Mononuclear cell (primary cell): ENCODE data around the gene IRF2BP2. TPM values are rescaled to one million over a fixed set of nuclear protein-coding genes. Genes with fewer than 3 reads are reported as not detected.

Source experiments
- H3K27me3 ChIP-seq: 2 replicates; pipeline ENCODE4 v1.6.0; 2011; ENCODE audit warnings: low read length, control low read depth; ENCODE audit not compliant: insufficient read depth
- H3K4me1 ChIP-seq: 2 replicates; pipeline ENCODE4 v1.5.1; 2011; ENCODE audit warnings: mild to moderate bottlenecking, low read length, control low read depth; ENCODE audit not compliant: insufficient read depth
- H3K4me3 ChIP-seq: 2 replicates; pipeline ENCODE4 v1.5.1; 2011; ENCODE audit warnings: mild to moderate bottlenecking, low read length, moderate library complexity
- H3K9me3 ChIP-seq: 2 replicates; pipeline ENCODE4 v1.5.1; 2011; ENCODE audit warnings: low read depth, mild to moderate bottlenecking, control low read depth, low read length
- total RNA-seq: library from RNA; depleted of rRNA; stranded (reverse); fragments of >200 nt; gene quantifications from one replicate; pipeline ENCODE4 v1.2.3, GENCODE V29; 2012

Gene IRF2BP2
- total RNA-seq, 1 donor, result 465 TPM

DNA sequence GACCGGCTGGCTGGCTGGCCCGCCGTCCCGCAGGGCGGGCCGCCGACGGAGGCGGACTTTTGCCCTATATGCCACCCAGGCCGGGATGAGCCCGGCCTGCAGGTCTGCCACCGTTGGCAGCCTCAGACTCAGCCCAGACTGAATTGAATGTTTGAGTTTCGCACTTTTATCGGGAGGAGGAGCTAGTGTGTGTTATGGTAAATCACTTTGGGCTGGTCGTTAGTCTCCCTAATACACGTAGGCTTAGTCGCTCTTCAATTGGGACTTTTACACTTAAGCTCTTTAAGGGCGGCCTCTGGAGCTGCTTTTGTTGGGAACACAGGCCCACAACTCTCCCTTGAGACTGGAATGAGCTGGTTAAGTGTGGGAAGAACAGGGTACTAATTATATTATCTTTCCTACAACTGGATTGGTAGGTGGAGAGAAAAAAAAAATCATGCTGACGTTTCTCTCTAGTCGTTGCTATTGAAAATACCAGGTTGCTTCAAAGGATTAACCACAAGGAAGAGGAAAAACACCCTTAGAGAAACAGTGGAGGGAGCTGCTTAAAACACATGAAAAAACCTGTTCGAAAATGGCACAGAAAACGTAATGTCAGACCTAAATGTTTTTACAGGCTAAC, 1.4 kb upstream of the IRF2BP2 start:
- Histone ChIP-seq H3K4me1 (peaks cover 49% of the 10 kb centered on the region), H3K27me3 (no peaks in the 10 kb centered on the region), H3K9me3 (no peaks in the 10 kb centered on the region), H3K4me3 (peak overlapping the region; percentile 65)

DNA sequence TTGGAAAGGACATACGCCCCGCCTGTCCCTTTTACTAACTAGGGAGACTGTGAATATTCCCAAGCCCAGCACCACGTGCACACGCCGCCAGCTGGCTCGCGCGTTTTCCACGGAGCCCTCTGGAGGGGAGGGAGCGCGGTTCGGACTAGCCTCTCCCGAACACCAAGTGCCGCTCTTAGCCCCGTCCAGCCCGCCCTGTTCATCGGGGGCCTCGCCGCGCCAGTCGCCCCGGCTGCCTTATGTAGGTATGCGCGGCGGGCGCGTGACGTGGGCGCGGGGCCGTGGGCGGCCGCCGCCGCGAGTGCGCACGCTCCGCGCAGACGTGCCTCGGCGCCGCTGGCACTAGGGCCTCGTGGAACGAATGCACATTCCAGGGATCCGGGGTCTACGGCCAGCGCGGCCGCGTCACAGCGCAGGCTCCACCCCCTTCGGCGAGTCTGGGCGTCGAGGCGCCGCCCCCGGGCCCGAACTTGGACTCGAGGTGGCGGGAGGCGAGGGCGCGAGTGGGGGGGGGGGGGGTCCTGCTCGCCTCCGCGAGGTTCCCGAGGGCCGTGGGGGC, 767 bp upstream of the IRF2BP2 start:
- no peaks in the 10 kb centered on the region for H3K9me3 ChIP-seq
- H3K4me1 ChIP-seq, result peaks cover 53% of the 10 kb centered on the region
- H3K4me3 ChIP-seq, result peak overlapping the region; percentile 65
- no peaks in the 10 kb centered on the region for H3K27me3 ChIP-seq

GRCh38 chr1:234609691-234610042, 311 bp downstream of the IRF2BP2 start:
- no peaks in the 10 kb centered on the region for H3K9me3 ChIP-seq
- peak overlapping the region; percentile 65 for H3K4me3 ChIP-seq
- H3K27me3 ChIP-seq, result no peaks in the 10 kb centered on the region
- peaks cover 58% of the 10 kb centered on the region for H3K4me1 ChIP-seq

- Histone ChIP-seq H3K4me3 (peak overlapping the region; percentile 74), H3K27me3 (no peaks in the 10 kb centered on the region), H3K4me1 (peaks cover 58% of the 10 kb centered on the region), H3K9me3 (no peaks in the 10 kb centered on the region)
Observed at GRCh38 chr1:234608911-234609690, 877 bp downstream of the IRF2BP2 start.

DNA sequence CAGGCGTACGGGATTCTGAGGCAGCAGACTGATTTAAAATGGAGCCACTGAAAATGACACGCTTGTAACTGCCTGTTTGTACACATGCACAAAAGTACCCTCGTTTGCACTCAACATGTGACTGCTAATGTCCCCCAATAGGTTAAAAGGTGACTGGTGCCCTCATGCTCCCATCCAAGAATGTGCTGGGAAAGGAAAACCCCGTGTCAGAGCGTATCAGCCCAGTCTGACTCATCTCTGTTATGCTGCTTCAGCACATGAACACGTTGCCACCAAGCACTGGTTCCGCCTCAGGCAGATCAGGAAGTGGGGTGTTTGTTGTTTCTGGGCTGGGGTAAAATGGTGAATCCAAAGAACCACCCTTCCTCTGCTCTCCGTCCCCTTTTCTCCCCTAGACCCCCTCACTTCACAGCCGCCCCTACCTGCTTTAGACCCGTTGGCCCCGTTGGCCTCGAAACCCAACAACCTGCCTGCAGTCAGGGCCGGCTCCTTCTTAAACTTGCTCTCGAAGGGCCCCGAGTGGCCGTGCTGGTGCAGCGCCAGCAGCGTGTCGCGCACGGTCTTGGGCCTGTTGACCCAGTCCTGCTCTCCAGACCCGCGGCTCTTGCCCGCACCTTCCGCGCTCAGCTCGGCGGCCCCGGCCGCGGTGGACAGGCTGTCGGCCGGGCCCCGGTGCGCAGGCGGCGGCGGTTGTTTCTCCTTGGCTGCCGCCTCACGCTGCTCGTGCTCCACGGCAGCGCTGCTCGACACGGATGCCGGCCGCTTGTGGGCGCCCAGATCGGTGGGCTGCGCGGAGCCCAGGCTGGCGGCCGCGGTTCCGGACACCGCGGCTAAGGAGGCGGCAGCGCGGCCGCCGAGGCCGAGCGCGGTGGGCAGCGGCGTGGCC, 1.7 kb downstream of the IRF2BP2 start:
- Histone ChIP-seq H3K27me3 (no peaks in the 10 kb centered on the region), H3K9me3 (no peaks in the 10 kb centered on the region), H3K4me3 (peak overlapping the region; percentile 74), H3K4me1 (peaks cover 57% of the 10 kb centered on the region)

DNA sequence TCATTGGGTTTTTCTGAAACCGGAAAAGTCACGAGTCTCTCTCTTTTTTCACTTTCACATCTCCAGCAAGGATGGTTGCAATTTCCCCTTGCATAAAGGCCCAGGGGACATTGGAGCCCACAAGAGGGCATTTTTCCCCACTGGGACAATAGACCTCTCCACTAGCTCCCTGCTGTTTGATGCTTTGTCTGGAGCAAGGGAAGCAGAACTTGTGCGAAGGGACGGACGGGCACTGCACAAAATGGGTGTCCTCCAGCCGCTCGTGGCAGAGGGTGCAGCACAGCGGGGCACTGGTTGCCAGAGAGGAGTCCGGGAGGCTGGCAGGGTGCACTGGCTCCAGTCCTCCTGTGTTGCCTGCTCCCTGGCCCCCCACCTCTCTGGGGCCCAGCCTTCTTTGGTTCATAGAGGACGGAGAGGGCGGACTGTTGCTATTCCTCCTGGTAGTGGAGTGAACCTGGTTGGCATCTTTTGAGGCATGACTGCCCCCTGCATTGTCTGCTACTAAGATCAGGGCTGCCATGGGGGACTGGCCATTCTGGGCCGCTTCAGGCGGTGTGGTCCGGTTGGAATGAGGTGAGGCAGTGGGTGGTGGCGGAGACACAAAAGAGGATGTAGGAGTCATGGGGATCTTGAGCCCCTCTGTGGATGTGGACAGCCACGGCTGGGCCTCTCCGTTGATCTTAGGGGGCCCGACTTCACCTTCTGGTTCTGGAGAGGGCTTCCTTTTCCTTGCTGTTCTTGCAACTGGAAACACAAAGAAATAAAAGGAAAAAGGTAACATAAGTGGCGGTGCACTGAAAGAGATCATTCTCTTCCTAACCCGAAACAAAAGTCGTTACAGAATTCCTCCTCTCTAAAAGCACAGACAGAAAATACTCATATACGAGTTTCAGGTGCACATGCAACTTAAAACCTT, 2.6 kb downstream of the IRF2BP2 start:
- Histone ChIP-seq H3K27me3 (no peaks in the 10 kb centered on the region), H3K9me3 (no peaks in the 10 kb centered on the region), H3K4me1 (peaks cover 55% of the 10 kb centered on the region), H3K4me3 (peak overlapping the region; percentile 74)

DNA sequence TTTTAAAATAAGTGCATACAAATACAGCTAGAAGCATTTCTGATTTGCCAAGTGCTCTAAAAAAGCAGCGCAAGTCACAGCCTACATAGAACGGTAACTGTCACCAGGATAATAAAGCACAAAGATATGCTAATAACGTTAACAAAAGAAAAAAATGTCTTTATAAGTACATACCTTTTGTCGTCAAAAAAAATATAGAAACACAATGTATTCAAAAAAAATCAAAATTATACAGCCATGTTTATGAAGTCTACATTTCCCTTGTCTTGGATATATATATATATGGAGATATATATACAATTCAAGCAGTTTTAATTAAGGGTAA, 3.2 kb downstream of the IRF2BP2 start:
- Histone ChIP-seq H3K4me1 (peaks cover 54% of the 10 kb centered on the region), H3K4me3 (peak overlapping the region; percentile 74), H3K9me3 (no peaks in the 10 kb centered on the region), H3K27me3 (no peaks in the 10 kb centered on the region)

DNA sequence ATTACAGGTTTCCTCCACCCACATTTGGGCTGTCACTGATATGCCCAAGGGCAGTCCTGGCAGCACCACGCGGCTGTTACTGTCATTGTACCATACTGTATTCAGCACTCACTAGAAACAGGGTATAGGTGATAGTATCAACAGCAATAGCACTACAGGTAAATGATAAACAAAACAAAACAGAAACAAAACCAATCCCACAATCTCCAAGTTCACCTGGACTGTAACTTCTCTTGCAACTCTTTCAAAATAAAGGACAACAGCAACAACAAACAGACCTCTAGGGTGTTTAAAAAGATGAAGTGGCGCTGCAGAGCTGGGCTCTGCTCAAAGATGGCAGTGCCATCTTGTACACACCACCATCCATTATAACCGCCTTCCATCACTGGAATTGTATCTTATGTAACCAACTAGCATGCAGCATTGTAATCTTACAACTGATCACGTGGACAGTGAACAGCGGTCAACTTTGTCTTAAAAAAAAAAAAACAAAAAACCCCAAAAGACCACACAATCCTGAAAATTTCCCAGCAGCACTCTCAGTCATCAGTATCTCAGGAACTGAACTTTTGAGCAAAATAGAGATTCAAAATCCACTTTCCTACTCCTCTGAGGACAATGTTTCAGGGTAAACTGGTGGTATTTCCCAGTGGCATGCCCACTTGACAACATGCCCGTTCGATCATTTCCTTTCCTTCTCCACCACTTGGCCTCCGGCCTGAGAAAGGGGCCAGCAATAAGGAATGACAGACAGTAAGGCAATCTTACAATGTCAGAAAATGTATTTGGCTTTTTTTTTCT, 3.8 kb downstream of the IRF2BP2 start:
- peaks cover 54% of the 10 kb centered on the region for H3K4me1 ChIP-seq
- peak overlapping the region; percentile 74 for H3K4me3 ChIP-seq
- no peaks in the 10 kb centered on the region for H3K27me3 ChIP-seq
- H3K9me3 ChIP-seq, result no peaks in the 10 kb centered on the region

DNA sequence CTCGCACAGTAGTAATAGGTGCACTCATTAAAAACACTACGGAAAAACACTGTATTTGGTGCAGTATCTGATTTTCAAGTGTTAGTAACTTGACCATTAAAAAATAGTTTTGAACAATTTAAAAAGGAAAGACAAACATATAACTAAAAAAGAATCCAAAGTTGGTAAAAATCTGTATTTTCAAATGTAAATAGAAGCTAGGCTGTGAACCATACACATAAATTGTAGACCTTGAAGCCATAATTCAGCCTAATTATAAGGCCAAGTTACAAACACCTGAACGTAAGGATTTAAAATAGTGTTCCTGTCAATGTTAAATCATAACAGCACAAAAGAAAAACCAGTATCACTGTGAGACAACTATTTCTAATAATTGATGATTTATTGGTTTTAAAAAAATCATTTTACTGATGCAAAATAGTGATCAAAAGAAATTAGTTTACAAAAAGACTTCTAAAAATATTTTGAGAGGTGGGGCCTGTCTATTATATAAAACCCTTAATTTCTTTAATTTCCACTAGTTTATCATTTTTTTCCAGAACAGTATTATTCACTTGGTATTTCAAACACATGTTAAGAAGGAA, 4.5 kb downstream of the IRF2BP2 start:
- Histone ChIP-seq H3K4me3 (peak overlapping the region; percentile 74), H3K27me3 (no peaks in the 10 kb centered on the region), H3K9me3 (no peaks in the 10 kb centered on the region), H3K4me1 (peaks cover 59% of the 10 kb centered on the region)

DNA sequence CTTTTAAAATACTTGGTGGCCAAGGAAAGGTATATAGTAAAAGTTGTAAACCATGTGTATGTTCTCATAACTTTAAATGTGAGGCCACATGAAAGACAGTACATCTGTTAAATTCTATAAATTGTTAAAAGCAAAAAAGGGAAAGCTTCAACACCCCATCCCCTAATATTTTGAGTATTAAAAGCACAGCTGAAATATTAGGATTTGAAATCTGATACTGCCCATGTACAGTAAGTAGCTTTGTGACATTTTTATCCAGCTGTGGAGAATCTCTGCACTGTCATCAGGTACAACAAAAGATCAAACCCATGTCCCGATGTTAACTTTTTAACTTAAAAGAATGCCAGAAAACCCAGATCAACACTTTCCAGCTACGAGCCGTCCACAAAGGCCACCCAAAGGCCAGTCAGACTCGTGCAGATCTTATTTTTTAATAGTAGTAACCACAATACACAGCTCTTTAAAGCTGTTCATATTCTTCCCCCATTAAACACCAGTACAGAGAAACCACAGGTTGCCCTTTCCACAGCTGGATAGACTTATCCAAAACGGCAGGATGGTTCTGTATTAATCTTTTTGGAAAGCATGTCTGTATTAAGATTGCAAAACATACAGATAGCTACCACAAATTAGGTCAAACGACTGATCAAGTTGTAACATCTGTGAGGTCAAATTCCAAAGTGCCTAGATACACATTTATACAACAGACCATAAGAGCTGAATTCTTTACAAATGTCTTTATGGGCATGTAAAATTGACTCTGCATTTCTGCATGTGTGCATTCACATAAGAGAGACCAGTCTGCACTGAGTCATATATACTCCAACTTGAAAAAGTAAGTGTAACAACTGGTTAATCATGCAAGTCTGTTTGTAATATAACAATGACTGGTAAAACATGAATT, 5.2 kb downstream of the IRF2BP2 start:
- Histone ChIP-seq H3K27me3 (no peaks in the 10 kb centered on the region), H3K4me3 (peak overlapping the region; percentile 74), H3K4me1 (peaks cover 64% of the 10 kb centered on the region), H3K9me3 (no peaks in the 10 kb centered on the region)

GRCh38 chr1:234603221-234604204, 6.5 kb downstream of the IRF2BP2 start:
- H3K9me3 ChIP-seq, result no peaks in the 10 kb centered on the region
- peaks cover 76% of the 10 kb centered on the region for H3K4me1 ChIP-seq
- H3K27me3 ChIP-seq, result no peaks in the 10 kb centered on the region
- H3K4me3 ChIP-seq, result peak overlapping the region; percentile 12
